ENCODE data around the gene GALNT16. TPM values are rescaled to one million over a fixed set of nuclear protein-coding genes. Genes with fewer than 3 reads are reported as not detected.

Gene GALNT16
- total RNA-seq, 1 donor from 2014 or later = not detected

DNA sequence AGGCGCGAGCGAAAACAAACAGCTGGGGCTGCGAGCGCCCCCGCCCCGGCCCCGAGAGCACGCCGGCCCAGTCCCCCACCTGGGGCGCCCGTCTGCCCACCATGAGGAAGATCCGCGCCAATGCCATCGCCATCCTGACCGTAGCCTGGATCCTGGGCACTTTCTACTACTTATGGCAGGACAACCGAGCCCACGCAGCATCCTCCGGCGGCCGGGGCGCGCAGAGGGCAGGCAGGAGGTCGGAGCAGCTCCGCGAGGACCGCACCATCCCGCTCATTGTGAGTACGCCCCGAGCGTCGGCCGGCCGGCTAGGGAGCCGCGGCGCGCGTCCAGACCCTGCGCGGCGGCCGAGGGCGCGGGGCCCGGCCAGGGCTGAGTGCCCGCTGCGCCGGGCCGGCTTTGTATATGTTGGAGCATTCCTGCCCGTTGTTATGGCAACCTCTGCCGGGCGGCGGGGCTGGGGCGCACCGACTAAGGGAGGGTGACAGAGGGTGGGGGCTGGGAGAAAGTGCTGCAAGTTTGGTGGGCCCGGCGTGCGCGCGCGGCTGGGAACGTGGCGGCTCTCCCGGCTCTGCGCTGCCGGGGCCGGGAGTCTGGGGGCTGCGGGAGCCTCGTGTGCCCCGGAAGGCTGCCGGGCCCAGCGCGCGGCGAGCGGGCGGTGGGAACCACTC, 367 bp downstream of the GALNT16 start:
- DNase-seq (ENCODE audit: low read depth) = no peak
- Histone ChIP-seq H3K4me3 (ENCODE audit: low read depth, low read length) (peak overlapping the region; percentile 29), H3K27me3 (ENCODE audit: control insufficient read depth, insufficient read depth, low read length) (peaks cover 32% of the 10 kb centered on the region), H3K36me3 (ENCODE audit: control insufficient read depth, insufficient read depth, low read length) (no peaks in the 10 kb centered on the region)
- no peak for FAIRE-seq
- TF ChIP-seq, protein P1, sequence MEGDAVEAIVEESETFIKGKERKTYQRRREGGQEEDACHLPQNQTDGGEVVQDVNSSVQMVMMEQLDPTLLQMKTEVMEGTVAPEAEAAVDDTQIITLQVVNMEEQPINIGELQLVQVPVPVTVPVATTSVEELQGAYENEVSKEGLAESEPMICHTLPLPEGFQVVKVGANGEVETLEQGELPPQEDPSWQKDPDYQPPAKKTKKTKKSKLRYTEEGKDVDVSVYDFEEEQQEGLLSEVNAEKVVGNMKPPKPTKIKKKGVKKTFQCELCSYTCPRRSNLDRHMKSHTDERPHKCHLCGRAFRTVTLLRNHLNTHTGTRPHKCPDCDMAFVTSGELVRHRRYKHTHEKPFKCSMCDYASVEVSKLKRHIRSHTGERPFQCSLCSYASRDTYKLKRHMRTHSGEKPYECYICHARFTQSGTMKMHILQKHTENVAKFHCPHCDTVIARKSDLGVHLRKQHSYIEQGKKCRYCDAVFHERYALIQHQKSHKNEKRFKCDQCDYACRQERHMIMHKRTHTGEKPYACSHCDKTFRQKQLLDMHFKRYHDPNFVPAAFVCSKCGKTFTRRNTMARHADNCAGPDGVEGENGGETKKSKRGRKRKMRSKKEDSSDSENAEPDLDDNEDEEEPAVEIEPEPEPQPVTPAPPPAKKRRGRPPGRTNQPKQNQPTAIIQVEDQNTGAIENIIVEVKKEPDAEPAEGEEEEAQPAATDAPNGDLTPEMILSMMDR (IDR thresholded peaks at IDR 0.05; ENCODE audit: insufficient read depth, low read length, severe bottlenecking) = no peak

DNA sequence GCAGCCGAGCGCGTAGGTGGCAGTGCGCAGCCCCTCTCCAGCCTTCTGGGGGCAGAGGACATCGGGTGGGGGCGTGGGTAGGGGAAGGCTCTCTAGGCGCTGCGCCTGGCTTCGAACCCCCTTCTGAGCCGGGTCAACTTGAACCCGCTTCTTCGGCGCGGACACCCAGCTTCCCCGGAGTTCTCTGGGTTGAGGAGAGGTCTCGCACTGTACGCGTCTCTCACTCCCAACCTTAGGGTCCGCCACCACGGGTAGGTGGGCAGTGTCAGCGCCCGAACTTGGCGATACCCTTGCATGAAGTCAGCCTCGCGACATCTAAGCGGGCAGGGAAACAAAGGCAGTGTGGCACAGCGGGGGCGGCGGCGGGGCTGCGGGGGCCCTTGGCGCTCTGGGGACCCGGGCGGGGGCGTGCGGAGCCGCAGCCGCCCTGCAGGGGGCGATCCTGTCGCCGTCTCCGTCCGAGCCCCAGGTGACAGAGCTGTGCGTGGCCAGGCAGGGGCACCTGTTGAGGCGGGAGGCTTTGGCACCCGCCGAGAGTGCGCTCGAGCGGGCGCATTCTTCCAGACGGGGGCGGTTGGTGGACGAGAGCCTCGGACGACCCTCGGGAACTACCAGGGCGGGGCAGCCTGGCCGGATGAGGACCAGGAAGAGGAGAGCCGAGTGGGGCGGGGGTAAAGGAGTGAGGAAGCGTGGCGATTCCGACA, 1.1 kb downstream of the GALNT16 start:
- H3K4me3 ChIP-seq (ENCODE audit: low read depth, low read length) = peak overlapping the region; percentile 3
- FAIRE-seq = no peak
- TF ChIP-seq, protein P1 (IDR thresholded peaks at IDR 0.05; ENCODE audit: insufficient read depth, low read length, severe bottlenecking) = peak; percentile 59
- DNase-seq (ENCODE audit: low read depth) = no peak
- H3K36me3 ChIP-seq (ENCODE audit: control insufficient read depth, insufficient read depth, low read length) = no peaks in the 10 kb centered on the region
- H3K27me3 ChIP-seq (ENCODE audit: control insufficient read depth, insufficient read depth, low read length) = peaks cover 31% of the 10 kb centered on the region

DNA sequence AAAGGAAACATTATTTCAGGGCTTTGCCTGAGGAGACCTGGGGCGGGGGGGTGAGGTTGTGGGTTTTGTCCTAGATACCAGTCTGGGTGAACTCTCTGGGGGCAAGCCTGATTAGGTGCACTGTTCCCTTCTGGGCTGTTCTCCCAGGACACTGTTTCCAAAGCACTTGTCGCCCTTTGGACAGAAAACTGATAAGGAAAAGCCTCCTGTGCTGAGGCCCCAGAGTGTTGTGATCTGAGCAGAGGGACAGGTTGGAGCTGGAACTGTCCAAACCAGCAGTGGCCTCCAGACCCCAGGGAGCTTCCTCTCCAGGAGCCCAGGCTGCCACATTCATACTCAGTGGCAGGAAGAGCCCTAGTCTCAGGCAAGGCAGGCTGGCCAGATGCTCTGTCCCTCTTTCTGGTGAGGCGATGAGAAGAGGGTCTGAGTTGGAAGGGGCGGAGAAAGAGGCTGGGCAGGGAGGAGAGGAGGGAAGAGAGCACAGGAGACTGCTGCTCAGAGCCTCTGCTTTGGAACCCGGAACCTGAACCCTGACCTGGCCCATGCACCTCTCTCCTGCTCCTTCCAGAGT, 1.9 kb downstream of the GALNT16 start:
- H3K4me3 ChIP-seq (ENCODE audit: low read depth, low read length) = no peak overlapping the region
- DNase-seq (ENCODE audit: low read depth) (no peak), FAIRE-seq (no peak)
- no peaks in the 10 kb centered on the region for H3K36me3 ChIP-seq (ENCODE audit: control insufficient read depth, insufficient read depth, low read length)
- TF ChIP-seq, protein P1 (IDR thresholded peaks at IDR 0.05; ENCODE audit: insufficient read depth, low read length, severe bottlenecking) = no peak
- peaks cover 32% of the 10 kb centered on the region for H3K27me3 ChIP-seq (ENCODE audit: control insufficient read depth, insufficient read depth, low read length)

DNA sequence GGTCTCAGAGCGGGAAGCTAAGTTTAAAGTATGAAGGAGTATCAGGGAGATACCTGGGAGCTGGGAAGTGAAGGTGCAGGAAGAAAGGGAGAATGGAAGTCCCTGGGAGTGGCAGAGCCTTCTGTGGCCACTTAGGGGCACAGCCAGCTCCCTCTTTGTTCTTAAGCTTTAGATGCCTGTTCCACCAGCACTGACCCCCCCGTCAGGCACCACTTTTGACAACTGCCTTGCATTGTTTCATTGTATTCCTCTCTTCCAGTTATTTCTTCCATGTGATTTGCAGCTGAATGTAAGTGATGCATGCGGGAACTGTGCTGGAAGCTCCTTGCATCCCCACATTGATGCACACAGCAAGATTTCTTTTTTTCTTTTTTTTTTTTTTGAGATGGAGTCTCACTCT, 2.6 kb downstream of the GALNT16 start:
- Histone ChIP-seq H3K36me3 (ENCODE audit: control insufficient read depth, insufficient read depth, low read length) (no peaks in the 10 kb centered on the region), H3K27me3 (ENCODE audit: control insufficient read depth, insufficient read depth, low read length) (peaks cover 31% of the 10 kb centered on the region), H3K4me3 (ENCODE audit: low read depth, low read length) (no peak overlapping the region)
- FAIRE-seq = no peak
- TF ChIP-seq, protein P1 (IDR thresholded peaks at IDR 0.05; ENCODE audit: insufficient read depth, low read length, severe bottlenecking) = no peak
- DNase-seq (ENCODE audit: low read depth) = no peak

DNA sequence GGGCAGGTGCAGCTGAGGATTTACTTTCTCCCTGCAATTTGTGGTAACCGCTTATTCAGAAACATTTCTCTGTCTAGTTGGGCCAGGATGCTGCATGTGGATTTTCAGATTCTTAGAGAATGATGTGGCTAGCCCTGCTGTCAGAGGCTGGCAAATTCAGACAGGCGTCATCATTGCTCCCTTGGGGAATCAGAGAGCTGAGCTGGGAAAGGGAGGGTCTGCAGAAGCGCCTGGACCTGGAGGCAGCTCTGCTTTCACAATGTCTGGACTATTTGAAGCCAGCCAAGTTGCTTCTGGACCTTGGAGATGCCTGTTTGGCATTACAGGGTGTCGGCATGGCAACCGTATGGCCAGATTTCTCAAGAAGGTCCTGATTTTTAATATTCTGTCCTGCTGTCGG, 3.4 kb downstream of the GALNT16 start:
- peaks cover 27% of the 10 kb centered on the region for H3K27me3 ChIP-seq (ENCODE audit: control insufficient read depth, insufficient read depth, low read length)
- peak; percentile 42 for DNase-seq (ENCODE audit: low read depth)
- TF ChIP-seq, protein P1 (IDR thresholded peaks at IDR 0.05; ENCODE audit: insufficient read depth, low read length, severe bottlenecking) = no peak
- H3K4me3 ChIP-seq (ENCODE audit: low read depth, low read length) = no peak overlapping the region
- no peak for FAIRE-seq
- no peaks in the 10 kb centered on the region for H3K36me3 ChIP-seq (ENCODE audit: control insufficient read depth, insufficient read depth, low read length)
